Mesenchymal stem cell (in vitro differentiated cells and primary cell): ENCODE results near the gene SLC26A8.
A peak's percentile ranks its signal among the peaks of the same experiment; 100 is the strongest.

ENCODE experiments used
- DNase-seq: peaks from one replicate; pipeline ENCODE4 v3.0.0-alpha.2; 2013
- H2AFZ ChIP-seq: one replicate; pipeline ENCODE4 v1.6.1; 2013; ENCODE audit warnings: low read depth, mild to moderate bottlenecking, control low read depth, inconsistent platforms, low read length, moderate library complexity
- H2AK5ac ChIP-seq: 2 replicates; pipeline ENCODE4 v1.6.1; 2013; ENCODE audit warnings: low read length, moderate library complexity, mild to moderate bottlenecking, inconsistent platforms; ENCODE audit not compliant: severe bottlenecking
- H2BK120ac ChIP-seq: one replicate; pipeline ENCODE4 v1.6.1; 2013; ENCODE audit warnings: low read depth, mild to moderate bottlenecking, inconsistent platforms, low read length, moderate library complexity
- H2BK12ac ChIP-seq, 2 experiments: one replicate each; pipeline ENCODE4 v1.6.1; 2013; ENCODE audit warnings: inconsistent platforms in 2 of 2, low read length in 2 of 2, mild to moderate bottlenecking in 2 of 2, moderate library complexity in 2 of 2, control low read depth in 1 of 2
- H2BK15ac ChIP-seq: one replicate; pipeline ENCODE4 v1.6.1; 2013; ENCODE audit warnings: mild to moderate bottlenecking, low read depth, inconsistent platforms; ENCODE audit not compliant: poor library complexity, severe bottlenecking
- H2BK5ac ChIP-seq: 2 replicates; pipeline ENCODE4 v1.6.1; 2013; ENCODE audit warnings: low read depth, mild to moderate bottlenecking, low read length, control low read depth, inconsistent platforms; ENCODE audit not compliant: poor library complexity, severe bottlenecking
- H3K14ac ChIP-seq, 2 experiments: one replicate each; pipeline ENCODE4 v1.6.1; 2013; ENCODE audit warnings: inconsistent platforms in 2 of 2, low read length in 2 of 2, control low read depth in 1 of 2, mild to moderate bottlenecking in 1 of 2, moderate library complexity in 1 of 2
- H3K18ac ChIP-seq, 2 experiments: one replicate each; pipeline ENCODE4 v1.6.1; 2013; ENCODE audit warnings: inconsistent platforms in 2 of 2, low read length in 2 of 2, control low read depth in 1 of 2, low read depth in 1 of 2, mild to moderate bottlenecking in 1 of 2
- H3K23ac ChIP-seq, 2 experiments: one replicate each; pipeline ENCODE4 v1.6.1; 2013; ENCODE audit warnings: inconsistent platforms in 2 of 2, low read length in 2 of 2, mild to moderate bottlenecking in 2 of 2, moderate library complexity in 2 of 2, control low read depth in 1 of 2
- H3K27ac ChIP-seq: 2 replicates; pipeline ENCODE4 v1.5.1; 2013; ENCODE audit warnings: mild to moderate bottlenecking, moderate library complexity, low read length, control low read depth, inconsistent platforms; ENCODE audit not compliant: poor library complexity, severe bottlenecking
- H3K27me3 ChIP-seq, 2 experiments: 2 replicates each; pipeline versions ENCODE4 v1.6.1 to v1.7.0; 2013; ENCODE audit warnings: low read length in 2 of 2, mild to moderate bottlenecking in 2 of 2, moderate library complexity in 2 of 2, control low read depth in 1 of 2, inconsistent platforms in 1 of 2; ENCODE audit not compliant: control insufficient read depth in 1 of 2, insufficient read depth in 1 of 2
- H3K36me3 ChIP-seq, 2 experiments: 2 replicates each; pipeline versions ENCODE4 v1.6.1 to v1.7.0; 2013; ENCODE audit warnings: low read length in 2 of 2, control low read depth in 1 of 2, inconsistent platforms in 1 of 2, low read depth in 1 of 2, mild to moderate bottlenecking in 1 of 2; ENCODE audit not compliant: insufficient read depth in 2 of 2, control insufficient read depth in 1 of 2
- H3K4ac ChIP-seq, 2 experiments: one replicate each; pipeline ENCODE4 v1.6.1; 2013; ENCODE audit warnings: inconsistent platforms in 2 of 2, low read length in 2 of 2, mild to moderate bottlenecking in 2 of 2, moderate library complexity in 2 of 2, control low read depth in 1 of 2, low read depth in 1 of 2
- H3K4me1 ChIP-seq: 2 replicates; pipeline ENCODE4 v1.6.1; 2013; ENCODE audit warnings: low read depth, low read length, control low read depth; ENCODE audit not compliant: control insufficient read depth, insufficient read depth
- H3K4me2 ChIP-seq: 2 replicates; pipeline ENCODE4 v1.6.1; 2013; ENCODE audit warnings: low read length, mild to moderate bottlenecking, inconsistent platforms; ENCODE audit not compliant: poor library complexity, severe bottlenecking
- H3K4me3 ChIP-seq, 2 experiments: 2 replicates each; pipeline versions ENCODE4 v1.5.1 to v1.7.0; 2013; ENCODE audit warnings: low read length in 2 of 2, mild to moderate bottlenecking in 2 of 2, control low read depth in 1 of 2, low read depth in 1 of 2; ENCODE audit not compliant: insufficient read depth in 1 of 2
- H3K79me1 ChIP-seq: replicated peaks from 2 replicates; pipeline ENCODE4 v1.6.1; 2013; ENCODE audit warnings: mild to moderate bottlenecking, control low read depth, low read length, inconsistent platforms; ENCODE audit not compliant: poor library complexity, severe bottlenecking
- H3K9ac ChIP-seq: 2 replicates; pipeline ENCODE4 v1.7.0; 2013; ENCODE audit warnings: mild to moderate bottlenecking, low read length, moderate library complexity
- H3K9me3 ChIP-seq: 2 replicates; pipeline ENCODE4 v1.7.0; 2013; ENCODE audit warnings: mild to moderate bottlenecking, low read length; ENCODE audit not compliant: control insufficient read depth
- H4K8ac ChIP-seq: one replicate; pipeline ENCODE4 v1.6.1; 2013; ENCODE audit warnings: inconsistent platforms, mild to moderate bottlenecking, low read length, moderate library complexity
- H4K91ac ChIP-seq: one replicate; pipeline ENCODE4 v1.6.1; 2013; ENCODE audit warnings: mild to moderate bottlenecking, low read length, inconsistent platforms
- WGBS: methylation state at CpG from one replicate; pipeline ENCODE4 v1.1.7; 2013; ENCODE audit warnings: mixed read lengths; 5-methylcytosine and 5-hydroxymethylcytosine counted together

The SLC26A8 gene

DNA sequence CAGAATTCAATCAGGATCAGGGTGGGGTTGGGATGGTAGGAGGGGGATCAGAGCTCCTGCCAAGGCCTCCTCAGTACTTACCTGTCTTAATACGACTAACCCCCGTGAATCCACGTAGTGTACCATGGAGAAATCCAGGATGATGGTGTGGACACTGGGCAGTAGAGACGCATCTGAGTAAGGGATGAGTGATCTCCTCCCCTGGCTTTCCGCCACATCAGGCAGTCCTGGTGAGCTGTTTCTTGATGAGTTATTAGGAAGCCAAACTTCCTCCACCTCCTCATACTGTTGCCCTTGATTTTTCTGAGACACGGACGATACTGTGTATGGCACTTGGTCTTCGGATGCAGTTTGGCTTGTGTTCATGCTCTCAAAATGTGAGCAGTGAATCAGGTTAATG is 69.4 kb downstream of the SLC26A8 start:
- Histone ChIP-seq H3K4ac (no peak overlapping the region), H2AK5ac (no peak overlapping the region), H3K9ac (no peak overlapping the region), H3K36me3 (no peaks in the 10 kb centered on the region), H3K18ac (no peak overlapping the region), H2BK5ac (no peak overlapping the region), H4K8ac (no peak overlapping the region), H3K23ac (no peak overlapping the region), H4K91ac (no peak overlapping the region), H3K27me3 (peaks cover 0 to 7% of the 10 kb centered on the region in 2 experiments), H3K14ac (no peak overlapping the region), H3K4me1 (no peaks in the 10 kb centered on the region), H2BK120ac (no peak overlapping the region), H3K4me2 (no peak overlapping the region), H3K79me1 (no peaks in the 10 kb centered on the region), H3K27ac (no peak overlapping the region), H2BK15ac (no peak overlapping the region), H2AFZ (no peak overlapping the region), H3K9me3 (no peaks in the 10 kb centered on the region), H2BK12ac (no peak overlapping the region), H3K4me3 (no peak overlapping the region)
- no peak for DNase-seq
- 95% methylated on average over 8 of the region's 8 CpGs for WGBS

DNA sequence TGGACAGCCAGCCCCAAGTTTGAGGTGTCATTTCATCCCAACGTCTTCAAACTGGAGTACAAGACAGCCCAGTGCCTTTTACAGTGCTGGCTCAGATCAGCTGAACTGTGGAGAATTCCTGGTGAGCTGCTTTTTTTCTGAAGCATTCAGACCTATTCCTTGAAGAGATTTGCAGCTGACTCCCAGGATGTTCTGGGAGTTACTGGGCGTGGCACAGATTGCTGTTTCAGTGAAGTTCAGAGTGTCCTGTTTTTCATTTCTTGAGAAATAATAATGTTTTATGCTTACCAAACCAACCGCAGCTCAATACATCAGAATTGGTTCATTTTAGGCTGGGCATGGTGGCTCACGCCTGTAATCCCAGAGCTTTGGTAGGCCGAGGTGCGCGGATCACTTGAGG is 70.1 kb downstream of the SLC26A8 start:
- H2BK12ac ChIP-seq, result no peak overlapping the region
- peaks cover 0 to 7% of the 10 kb centered on the region in 2 experiments for H3K27me3 ChIP-seq
- H3K36me3 ChIP-seq, result no peaks in the 10 kb centered on the region
- no peaks in the 10 kb centered on the region for H3K4me1 ChIP-seq
- no peak for DNase-seq
- no peaks in the 10 kb centered on the region for H3K79me1 ChIP-seq
- WGBS, result 97% methylated on average over 7 of the region's 7 CpGs
- no peaks in the 10 kb centered on the region for H3K9me3 ChIP-seq
- H3K4me3 ChIP-seq, result no peak overlapping the region
- H2BK5ac ChIP-seq, result no peak overlapping the region
- no peak overlapping the region for H2BK120ac ChIP-seq
- H2AK5ac ChIP-seq, result no peak overlapping the region
- no peak overlapping the region for H3K9ac ChIP-seq
- H3K14ac ChIP-seq, result no peak overlapping the region
- no peak overlapping the region for H3K4ac ChIP-seq
- H2BK15ac ChIP-seq, result no peak overlapping the region
- no peak overlapping the region for H3K27ac ChIP-seq
- H3K4me2 ChIP-seq, result no peak overlapping the region
- H3K23ac ChIP-seq, result no peak overlapping the region
- H3K18ac ChIP-seq, result no peak overlapping the region
- H4K8ac ChIP-seq, result no peak overlapping the region
- no peak overlapping the region for H4K91ac ChIP-seq
- H2AFZ ChIP-seq, result no peak overlapping the region

- Histone ChIP-seq H4K91ac (no peak overlapping the region), H2BK120ac (no peak overlapping the region), H3K27me3 (no peaks in the 10 kb centered on the region), H3K79me1 (no peaks in the 10 kb centered on the region), H3K9ac (no peak overlapping the region), H3K14ac (no peak overlapping the region), H3K4me3 (no peak overlapping the region), H2BK5ac (no peak overlapping the region), H2AK5ac (no peak overlapping the region), H2BK12ac (no peak overlapping the region), H3K18ac (no peak overlapping the region), H3K4me1 (no peaks in the 10 kb centered on the region), H3K27ac (no peak overlapping the region), H3K36me3 (no peaks in the 10 kb centered on the region), H3K23ac (no peak overlapping the region), H3K9me3 (no peaks in the 10 kb centered on the region), H2AFZ (no peak overlapping the region), H4K8ac (no peak overlapping the region), H3K4me2 (no peak overlapping the region), H3K4ac (no peak overlapping the region), H2BK15ac (no peak overlapping the region)
- peak; percentile 43 for DNase-seq
- no CpG with 5 or more reads among the region's 1 CpG for WGBS
Measured at GRCh38 chr6:35948725-35949124, 75.7 kb downstream of the SLC26A8 start.

DNA sequence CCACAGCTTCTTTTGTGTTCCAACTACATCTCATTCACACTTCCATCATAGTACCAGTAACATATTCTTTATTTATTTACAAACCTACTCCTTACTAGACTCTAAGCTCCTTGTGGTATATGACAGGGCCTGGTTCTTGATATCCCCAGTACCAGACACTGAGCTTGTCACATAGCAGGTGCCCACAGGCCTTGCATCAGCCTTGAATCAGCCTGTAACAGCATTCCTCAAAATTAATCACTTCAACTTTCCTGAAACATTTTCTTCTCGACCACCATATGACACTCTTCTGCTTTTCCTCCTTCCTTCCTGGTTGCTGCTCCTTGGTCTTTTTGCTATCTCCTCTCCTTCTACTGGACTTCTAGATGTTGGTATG is 78.8 kb downstream of the SLC26A8 start:
- no peak for DNase-seq
- H2BK5ac ChIP-seq, result no peak overlapping the region
- H3K79me1 ChIP-seq, result no peaks in the 10 kb centered on the region
- no peak overlapping the region for H3K9ac ChIP-seq
- no peak overlapping the region for H3K23ac ChIP-seq
- H2BK12ac ChIP-seq, result no peak overlapping the region
- H4K8ac ChIP-seq, result no peak overlapping the region
- H2BK120ac ChIP-seq, result no peak overlapping the region
- H3K14ac ChIP-seq, result no peak overlapping the region
- no peaks in the 10 kb centered on the region for H3K9me3 ChIP-seq
- WGBS, result 76% methylated on average over 1 of the region's 1 CpG
- no peak overlapping the region for H3K4me2 ChIP-seq
- H4K91ac ChIP-seq, result no peak overlapping the region
- no peak overlapping the region for H3K4me3 ChIP-seq
- no peaks in the 10 kb centered on the region for H3K4me1 ChIP-seq
- no peak overlapping the region for H3K18ac ChIP-seq
- H2BK15ac ChIP-seq, result no peak overlapping the region
- H3K27me3 ChIP-seq, result no peaks in the 10 kb centered on the region
- no peaks in the 10 kb centered on the region for H3K36me3 ChIP-seq
- no peak overlapping the region for H3K4ac ChIP-seq
- no peak overlapping the region for H2AFZ ChIP-seq
- H2AK5ac ChIP-seq, result no peak overlapping the region
- no peak overlapping the region for H3K27ac ChIP-seq
